Measurements from ENCODE around the gene OLFML2B.

The OLFML2B gene

GRCh38 chr1:161955606-161956005 is 68.1 kb downstream of the OLFML2B start:
- Histone ChIP-seq H2BK5ac (ENCODE audit: low read depth, low read length, poor library complexity) (no peak overlapping the region), H4K12ac (ENCODE audit: low read depth, low read length) (no peak overlapping the region), H3K36me3 (ENCODE audit: control insufficient read depth in 1 of 2, insufficient read depth in 2 of 2, low read length in 2 of 2) (peaks cover 0 to 3% of the 10 kb centered on the region in 2 experiments), H2AFZ (ENCODE audit: insufficient read depth, low read length, poor library complexity) (no peak overlapping the region), H3K18ac (ENCODE audit: low read length) (no peak overlapping the region), H3K79me1 (ENCODE audit: low read length) (no peaks in the 10 kb centered on the region), H4K91ac (ENCODE audit: low read depth, low read length) (no peak overlapping the region), H3K27me3 (ENCODE audit: insufficient read depth, low read length) (no peaks in the 10 kb centered on the region), H4K8ac (ENCODE audit: low read depth, low read length) (no peak overlapping the region), H2AK5ac (ENCODE audit: low read length) (no peak overlapping the region), H2BK120ac (ENCODE audit: insufficient read depth, low read length, poor library complexity) (no peak overlapping the region), H3K4me1 (ENCODE audit: control insufficient read depth in 1 of 2, insufficient read depth in 2 of 2, low read length in 2 of 2) (no peaks in the 10 kb centered on the region), H3K4me2 (ENCODE audit: low read length) (no peak overlapping the region), H3K9me3 (ENCODE audit: insufficient read depth, low read depth, low read length) (no peaks in the 10 kb centered on the region), H3K4me3 (ENCODE audit: low read depth, low read length) (no peak overlapping the region), H2BK12ac (ENCODE audit: low read length) (no peak overlapping the region), H3K14ac (ENCODE audit: low read length) (no peak overlapping the region), H3K9ac (ENCODE audit: low read length) (no peak overlapping the region), H3K79me2 (ENCODE audit: control insufficient read depth, insufficient read depth, low read length, poor library complexity) (no peaks in the 10 kb centered on the region), H3K4ac (ENCODE audit: low read depth, low read length) (no peak overlapping the region), H3K23ac (ENCODE audit: low read length) (no peak overlapping the region), H3K27ac (ENCODE audit: low read depth, low read length) (no peak overlapping the region)
- no peak for DNase-seq
- WGBS (ENCODE audit: extremely low coverage, insufficient coverage, insufficient read length) = no CpG with 5 or more reads among the region's 2 CpGs

GRCh38 chr1:161954466-161954865 is 69.2 kb downstream of the OLFML2B start:
- Histone ChIP-seq H3K27ac (ENCODE audit: low read depth, low read length) (no peak overlapping the region), H3K4me2 (ENCODE audit: low read length) (no peak overlapping the region), H3K27me3 (ENCODE audit: insufficient read depth, low read length) (no peaks in the 10 kb centered on the region), H2AK5ac (ENCODE audit: low read length) (no peak overlapping the region), H4K91ac (ENCODE audit: low read depth, low read length) (no peak overlapping the region), H3K9me3 (ENCODE audit: insufficient read depth, low read depth, low read length) (no peaks in the 10 kb centered on the region), H3K79me2 (ENCODE audit: control insufficient read depth, insufficient read depth, low read length, poor library complexity) (no peaks in the 10 kb centered on the region), H3K18ac (ENCODE audit: low read length) (no peak overlapping the region), H2BK5ac (ENCODE audit: low read depth, low read length, poor library complexity) (no peak overlapping the region), H3K4ac (ENCODE audit: low read depth, low read length) (no peak overlapping the region), H2AFZ (ENCODE audit: insufficient read depth, low read length, poor library complexity) (no peak overlapping the region), H4K8ac (ENCODE audit: low read depth, low read length) (no peak overlapping the region), H3K14ac (ENCODE audit: low read length) (no peak overlapping the region), H3K4me3 (ENCODE audit: low read depth, low read length) (no peak overlapping the region), H3K9ac (ENCODE audit: low read length) (no peak overlapping the region), H3K36me3 (ENCODE audit: control insufficient read depth in 1 of 2, insufficient read depth in 2 of 2, low read length in 2 of 2) (peaks cover 0 to 3% of the 10 kb centered on the region in 2 experiments), H3K23ac (ENCODE audit: low read length) (no peak overlapping the region), H2BK12ac (ENCODE audit: low read length) (no peak overlapping the region), H4K12ac (ENCODE audit: low read depth, low read length) (no peak overlapping the region), H3K79me1 (ENCODE audit: low read length) (no peaks in the 10 kb centered on the region), H3K4me1 (ENCODE audit: control insufficient read depth in 1 of 2, insufficient read depth in 2 of 2, low read length in 2 of 2) (no peaks in the 10 kb centered on the region), H2BK120ac (ENCODE audit: insufficient read depth, low read length, poor library complexity) (no peak overlapping the region)
- DNase-seq = no peak

DNA sequence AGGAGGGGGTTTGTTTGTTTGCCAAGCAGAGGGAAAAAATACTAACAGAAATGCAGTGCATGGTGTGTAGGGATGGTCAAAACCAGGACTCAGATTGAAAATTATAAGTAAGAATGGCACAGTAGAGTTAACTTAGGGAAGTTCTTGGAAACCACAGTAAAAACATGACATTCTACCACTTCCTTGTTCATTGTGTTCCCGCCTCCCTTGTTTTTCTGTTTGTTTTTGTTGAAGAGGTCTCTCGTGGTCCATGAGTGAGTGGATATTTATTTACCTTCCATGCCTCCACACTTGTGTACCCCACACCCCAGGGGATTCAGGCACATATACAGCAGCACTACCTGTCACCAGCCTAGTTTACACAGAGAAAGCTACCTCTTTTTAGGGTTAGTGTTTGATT is 69.6 kb downstream of the OLFML2B start:
- Histone ChIP-seq H2BK12ac (ENCODE audit: low read length) (no peak overlapping the region), H3K36me3 (ENCODE audit: control insufficient read depth in 1 of 2, insufficient read depth in 2 of 2, low read length in 2 of 2) (peaks cover 0 to 3% of the 10 kb centered on the region in 2 experiments), H3K4ac (ENCODE audit: low read depth, low read length) (no peak overlapping the region), H2AFZ (ENCODE audit: insufficient read depth, low read length, poor library complexity) (no peak overlapping the region), H3K14ac (ENCODE audit: low read length) (no peak overlapping the region), H3K79me2 (ENCODE audit: control insufficient read depth, insufficient read depth, low read length, poor library complexity) (no peaks in the 10 kb centered on the region), H3K27me3 (ENCODE audit: insufficient read depth, low read length) (no peaks in the 10 kb centered on the region), H2BK120ac (ENCODE audit: insufficient read depth, low read length, poor library complexity) (no peak overlapping the region), H3K4me3 (ENCODE audit: low read depth, low read length) (no peak overlapping the region), H2AK5ac (ENCODE audit: low read length) (no peak overlapping the region), H4K8ac (ENCODE audit: low read depth, low read length) (no peak overlapping the region), H3K9me3 (ENCODE audit: insufficient read depth, low read depth, low read length) (no peaks in the 10 kb centered on the region), H3K79me1 (ENCODE audit: low read length) (no peaks in the 10 kb centered on the region), H2BK5ac (ENCODE audit: low read depth, low read length, poor library complexity) (no peak overlapping the region), H4K12ac (ENCODE audit: low read depth, low read length) (no peak overlapping the region), H3K9ac (ENCODE audit: low read length) (no peak overlapping the region), H3K27ac (ENCODE audit: low read depth, low read length) (no peak overlapping the region), H3K23ac (ENCODE audit: low read length) (no peak overlapping the region), H4K91ac (ENCODE audit: low read depth, low read length) (no peak overlapping the region), H3K18ac (ENCODE audit: low read length) (no peak overlapping the region), H3K4me2 (ENCODE audit: low read length) (no peak overlapping the region), H3K4me1 (ENCODE audit: control insufficient read depth in 1 of 2, insufficient read depth in 2 of 2, low read length in 2 of 2) (no peaks in the 10 kb centered on the region)
- no peak for DNase-seq
- WGBS (ENCODE audit: extremely low coverage, insufficient coverage, insufficient read length) = no CpG with 5 or more reads among the region's 2 CpGs

- no peak overlapping the region for H3K9ac ChIP-seq (ENCODE audit: low read length)
- no peak overlapping the region for H2BK5ac ChIP-seq (ENCODE audit: low read depth, low read length, poor library complexity)
- peaks cover 0 to 1% of the 10 kb centered on the region in 2 experiments for H3K36me3 ChIP-seq (ENCODE audit: control insufficient read depth in 1 of 2, insufficient read depth in 2 of 2, low read length in 2 of 2)
- H3K4me3 ChIP-seq (ENCODE audit: low read depth, low read length) = no peak overlapping the region
- no peak overlapping the region for H3K23ac ChIP-seq (ENCODE audit: low read length)
- WGBS (ENCODE audit: extremely low coverage, insufficient coverage, insufficient read length) = no CpG with 5 or more reads among the region's 5 CpGs
- no peaks in the 10 kb centered on the region for H3K79me2 ChIP-seq (ENCODE audit: control insufficient read depth, insufficient read depth, low read length, poor library complexity)
- H3K4ac ChIP-seq (ENCODE audit: low read depth, low read length) = no peak overlapping the region
- H2BK120ac ChIP-seq (ENCODE audit: insufficient read depth, low read length, poor library complexity) = no peak overlapping the region
- H4K8ac ChIP-seq (ENCODE audit: low read depth, low read length) = no peak overlapping the region
- no peak overlapping the region for H2AK5ac ChIP-seq (ENCODE audit: low read length)
- no peaks in the 10 kb centered on the region for H3K79me1 ChIP-seq (ENCODE audit: low read length)
- DNase-seq = no peak
- H3K4me1 ChIP-seq (ENCODE audit: control insufficient read depth in 1 of 2, insufficient read depth in 2 of 2, low read length in 2 of 2) = no peaks in the 10 kb centered on the region
- H3K18ac ChIP-seq (ENCODE audit: low read length) = no peak overlapping the region
- no peaks in the 10 kb centered on the region for H3K9me3 ChIP-seq (ENCODE audit: insufficient read depth, low read depth, low read length)
- H3K27ac ChIP-seq (ENCODE audit: low read depth, low read length) = no peak overlapping the region
- H4K91ac ChIP-seq (ENCODE audit: low read depth, low read length) = no peak overlapping the region
- no peak overlapping the region for H2BK12ac ChIP-seq (ENCODE audit: low read length)
- no peaks in the 10 kb centered on the region for H3K27me3 ChIP-seq (ENCODE audit: insufficient read depth, low read length)
- no peak overlapping the region for H2AFZ ChIP-seq (ENCODE audit: insufficient read depth, low read length, poor library complexity)
- no peak overlapping the region for H4K12ac ChIP-seq (ENCODE audit: low read depth, low read length)
- H3K4me2 ChIP-seq (ENCODE audit: low read length) = no peak overlapping the region
- no peak overlapping the region for H3K14ac ChIP-seq (ENCODE audit: low read length)
Observed at GRCh38 chr1:161953256-161953920, 70.3 kb downstream of the OLFML2B start.
